ENCODE results near the gene CCDC158.

DNA sequence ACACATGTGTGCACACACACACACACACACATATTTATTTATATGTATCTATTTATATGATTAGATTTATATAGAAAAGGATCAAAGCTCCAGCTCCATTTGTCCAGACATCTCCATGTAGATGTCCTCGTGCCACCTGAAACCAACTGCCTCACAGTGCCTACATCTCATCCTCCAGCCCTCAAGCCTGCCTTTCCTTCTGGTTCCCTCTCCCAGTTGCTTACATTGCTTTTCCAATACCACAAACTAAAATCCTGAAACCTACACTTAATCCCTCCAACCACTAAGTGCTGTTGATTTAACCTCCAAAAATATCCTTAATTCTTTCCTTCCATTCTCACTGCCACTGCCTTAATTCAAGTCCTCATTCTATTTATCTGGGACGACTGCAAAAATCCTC, 63.0 kb downstream of the CCDC158 start:
- TF ChIP-seq, protein P1, sequence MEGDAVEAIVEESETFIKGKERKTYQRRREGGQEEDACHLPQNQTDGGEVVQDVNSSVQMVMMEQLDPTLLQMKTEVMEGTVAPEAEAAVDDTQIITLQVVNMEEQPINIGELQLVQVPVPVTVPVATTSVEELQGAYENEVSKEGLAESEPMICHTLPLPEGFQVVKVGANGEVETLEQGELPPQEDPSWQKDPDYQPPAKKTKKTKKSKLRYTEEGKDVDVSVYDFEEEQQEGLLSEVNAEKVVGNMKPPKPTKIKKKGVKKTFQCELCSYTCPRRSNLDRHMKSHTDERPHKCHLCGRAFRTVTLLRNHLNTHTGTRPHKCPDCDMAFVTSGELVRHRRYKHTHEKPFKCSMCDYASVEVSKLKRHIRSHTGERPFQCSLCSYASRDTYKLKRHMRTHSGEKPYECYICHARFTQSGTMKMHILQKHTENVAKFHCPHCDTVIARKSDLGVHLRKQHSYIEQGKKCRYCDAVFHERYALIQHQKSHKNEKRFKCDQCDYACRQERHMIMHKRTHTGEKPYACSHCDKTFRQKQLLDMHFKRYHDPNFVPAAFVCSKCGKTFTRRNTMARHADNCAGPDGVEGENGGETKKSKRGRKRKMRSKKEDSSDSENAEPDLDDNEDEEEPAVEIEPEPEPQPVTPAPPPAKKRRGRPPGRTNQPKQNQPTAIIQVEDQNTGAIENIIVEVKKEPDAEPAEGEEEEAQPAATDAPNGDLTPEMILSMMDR (IDR thresholded peaks at IDR 0.05), result no peak
- no peak for TF ChIP-seq POLR2AphosphoS5 (IDR thresholded peaks at IDR 0.05)
- TF ChIP-seq POLR2A (IDR thresholded peaks at IDR 0.05), result no peak
- no peak for TF ChIP-seq EP300 (IDR thresholded peaks at IDR 0.05; ENCODE audit: low read depth)
